HCT116 (cell line): ENCODE data around the gene RFX1.

Source experiments
- ATF3 ChIP-seq: IDR thresholded peaks from 2 replicates; pipeline ENCODE4 v1.6.1; 2012
- CEBPB ChIP-seq: IDR thresholded peaks from 2 replicates; pipeline ENCODE4 v1.6.1; 2012; ENCODE audit warnings: low read depth
- CTCF ChIP-seq, 3 experiments: fragments of 200-600 bp in 1 of 3; sonication (generic) in 1 of 3; IDR thresholded peaks in 2 of 3; conservative IDR thresholded peaks in 1 of 3; 2 replicates each; pipeline ENCODE4 v1.5.1; 2012 to 2017; ENCODE audit warnings: low read depth in 2 of 3, low read length in 2 of 3, antibody characterized with exemption in 1 of 3, borderline replicate concordance in 1 of 3, control low read depth in 1 of 3, mild to moderate bottlenecking in 1 of 3, mixed read lengths in 1 of 3, mixed run types in 1 of 3, moderate library complexity in 1 of 3; ENCODE audit not compliant: insufficient read depth in 1 of 3
- EZH2 ChIP-seq: fragments of 200-600 bp; sonication (generic); IDR thresholded peaks from 2 replicates; pipeline ENCODE4 v1.6.1; 2017; ENCODE audit warnings: antibody characterized with exemption, mixed run types
- EZH2phosphoT487 ChIP-seq: fragments of 200-600 bp; IDR thresholded peaks from 2 replicates; pipeline ENCODE4 v1.6.1; 2018; ENCODE audit warnings: antibody characterized with exemption, borderline replicate concordance
- JUND ChIP-seq: IDR thresholded peaks from 2 replicates; pipeline ENCODE4 v1.6.1; 2012
- POLR2AphosphoS5 ChIP-seq: IDR thresholded peaks from 2 replicates; pipeline ENCODE4 v1.6.1; 2011; ENCODE audit warnings: mild to moderate bottlenecking, low read depth, low read length, moderate library complexity
- ZNF274 ChIP-seq: fragments of 200-500 bp; sonication (Bioruptor generic); IDR thresholded peaks from 2 replicates; pipeline ENCODE4 v1.6.1; 2014; ENCODE audit warnings: mild to moderate bottlenecking, low read depth, low read length, inconsistent platforms

- TF ChIP-seq CTCF (IDR thresholded peaks at IDR 0.05 in 2 of 3, conservative IDR thresholded peaks at IDR 0.05 in 1 of 3; ENCODE audit: borderline replicate concordance in 1 of 3, insufficient read depth in 1 of 3, low read depth in 2 of 3, low read length in 2 of 3): no peak
- TF ChIP-seq EZH2: no peak
- TF ChIP-seq ATF3: no peak
- TF ChIP-seq CEBPB: no peak
- TF ChIP-seq EZH2phosphoT487: no peak
- TF ChIP-seq ZNF274: no peak
- no peak for TF ChIP-seq POLR2AphosphoS5
- no peak for TF ChIP-seq JUND
Measured at GRCh38 chr19:13995017-13995728, 10.9 kb downstream of the RFX1 start.
